Upper lobe of right lung (tissue), 1 donor: ENCODE data around the gene CDCP2. TPM values are rescaled to one million over a fixed set of nuclear protein-coding genes. Genes with fewer than 3 reads are reported as not detected.

ENCODE experiments used
- ATAC-seq: fragments of 200-7000 bp; cut with Tn5 transposase; one replicate; pipeline ENCODE4 v1.9.1; 2020; ENCODE audit warnings: mild to moderate bottlenecking, moderate library complexity
- DNase-seq: peaks from one replicate; pipeline ENCODE4 v3.0.0-alpha.2; 2020
- H3K27ac ChIP-seq: fragments of 200-600 bp; one replicate; pipeline ENCODE4 v1.8.0; 2022
- H3K27me3 ChIP-seq: fragments of 200-600 bp; one replicate; pipeline ENCODE4 v1.8.0; 2022; ENCODE audit warnings: mild to moderate bottlenecking
- H3K36me3 ChIP-seq: fragments of 200-600 bp; one replicate; pipeline ENCODE4 v1.8.0; 2022
- H3K4me1 ChIP-seq: fragments of 200-600 bp; one replicate; pipeline ENCODE4 v1.8.0; 2022
- H3K4me3 ChIP-seq: fragments of 200-600 bp; one replicate; pipeline ENCODE4 v1.8.0; 2022; ENCODE audit warnings: mild to moderate bottlenecking
- H3K9me3 ChIP-seq: fragments of 200-600 bp; one replicate; pipeline ENCODE4 v1.8.0; 2022
- intact Hi-C: fragments of 100-400 bp; cut with DNase I; formaldehyde crosslinking; loops from one replicate; pipeline ENCODE4 v1.11.0; 2022
- long read RNA-seq: library from polyadenylated mRNA; unstranded; transcript quantifications from one replicate; pipeline ENCODE4 v2.0.0, GENCODE V29; 2021
- total RNA-seq: library from RNA; stranded (reverse); fragmentation: NEBNext Ultra II Directional; extraction: Animal tissue kit (Norgen Biotek cat#: 25700); gene quantifications from one replicate; pipeline ENCODE4 v1.2.1, GENCODE V29; 2021
- TF ChIP-seq, protein P1 (sequence below): fragments of 200-600 bp; IDR thresholded peaks from one replicate; pipeline ENCODE4 v1.8.0; 2022; ENCODE audit warnings: antibody characterized with exemption
- donor health status: DM: no; HTN: yes; CAD: no; lungs with severe emphysema.

Gene CDCP2
- total RNA-seq = 0.35 TPM
- long read RNA-seq = 0 reads

DNA sequence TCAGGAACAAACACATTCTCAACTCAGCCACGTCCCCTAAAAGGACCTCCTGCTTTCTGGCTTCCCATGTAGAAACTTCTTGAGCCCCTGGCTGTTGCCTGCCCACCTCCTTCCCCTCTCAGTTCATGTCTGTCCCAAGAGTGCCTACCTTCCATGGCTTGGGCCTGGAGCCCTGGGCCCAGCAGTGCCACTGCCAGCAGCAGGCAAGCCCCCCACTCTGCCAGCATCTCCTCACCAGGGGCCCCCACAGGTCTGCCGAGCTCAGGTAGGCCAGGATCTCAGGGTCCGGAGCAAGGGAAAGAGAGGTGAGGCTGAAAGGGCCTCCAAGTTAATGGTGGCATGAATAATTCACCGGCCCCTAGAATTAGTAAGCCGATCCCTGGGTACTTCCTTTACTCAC lies at the start of gene CDCP2:
CDCP2 (minus strand) TSS at position 305 of the 400 bp plus-strand sequence; CDS start at position 227, 78 bp downstream.
- no peaks in the 10 kb centered on the region for H3K27me3 ChIP-seq
- no peak within 1 kb of the TSS for H3K27ac ChIP-seq
- intact Hi-C loops = no loop called here
- no peak for ATAC-seq
- DNase-seq = no peak
- H3K4me3 ChIP-seq = no peak within 1 kb of the TSS
- TF ChIP-seq, protein P1, sequence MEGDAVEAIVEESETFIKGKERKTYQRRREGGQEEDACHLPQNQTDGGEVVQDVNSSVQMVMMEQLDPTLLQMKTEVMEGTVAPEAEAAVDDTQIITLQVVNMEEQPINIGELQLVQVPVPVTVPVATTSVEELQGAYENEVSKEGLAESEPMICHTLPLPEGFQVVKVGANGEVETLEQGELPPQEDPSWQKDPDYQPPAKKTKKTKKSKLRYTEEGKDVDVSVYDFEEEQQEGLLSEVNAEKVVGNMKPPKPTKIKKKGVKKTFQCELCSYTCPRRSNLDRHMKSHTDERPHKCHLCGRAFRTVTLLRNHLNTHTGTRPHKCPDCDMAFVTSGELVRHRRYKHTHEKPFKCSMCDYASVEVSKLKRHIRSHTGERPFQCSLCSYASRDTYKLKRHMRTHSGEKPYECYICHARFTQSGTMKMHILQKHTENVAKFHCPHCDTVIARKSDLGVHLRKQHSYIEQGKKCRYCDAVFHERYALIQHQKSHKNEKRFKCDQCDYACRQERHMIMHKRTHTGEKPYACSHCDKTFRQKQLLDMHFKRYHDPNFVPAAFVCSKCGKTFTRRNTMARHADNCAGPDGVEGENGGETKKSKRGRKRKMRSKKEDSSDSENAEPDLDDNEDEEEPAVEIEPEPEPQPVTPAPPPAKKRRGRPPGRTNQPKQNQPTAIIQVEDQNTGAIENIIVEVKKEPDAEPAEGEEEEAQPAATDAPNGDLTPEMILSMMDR = no peak
- no peaks in the 10 kb centered on the region for H3K9me3 ChIP-seq
- no peaks in the 10 kb centered on the region for H3K36me3 ChIP-seq
- peaks cover 10% of the 10 kb centered on the region for H3K4me1 ChIP-seq

DNA sequence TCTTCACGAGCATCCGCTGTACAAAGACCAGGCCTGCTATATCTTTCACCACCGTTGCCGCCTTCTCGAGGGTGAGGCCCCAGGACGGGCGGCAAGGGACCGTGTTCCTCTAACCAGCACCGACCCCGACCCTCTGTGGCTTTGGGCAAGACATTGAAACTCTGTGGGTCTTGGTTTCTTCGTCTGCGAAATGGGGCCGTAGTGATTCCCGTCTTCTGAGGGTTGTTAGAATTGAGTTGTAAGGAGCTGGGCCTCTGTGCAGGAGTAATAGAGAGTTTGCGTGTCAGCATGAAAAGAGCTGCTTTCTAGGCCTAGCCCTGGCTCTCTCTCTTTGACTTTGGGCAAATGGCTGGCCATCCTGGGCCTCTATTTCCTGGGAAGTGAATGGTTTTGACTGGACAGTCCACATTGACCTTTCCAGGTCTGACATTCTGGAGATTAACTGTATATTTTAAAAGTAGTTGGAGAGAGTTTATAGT lies 47.8 kb upstream of the CDCP2 start:
- ATAC-seq (peak; percentile 9), DNase-seq (no peak)
- TF ChIP-seq, protein P1 = no peak
- no peaks in the 10 kb centered on the region for H3K9me3 ChIP-seq
- H3K27ac ChIP-seq = peak overlapping the region; percentile 79
- intact Hi-C loops = no loop called here
- H3K27me3 ChIP-seq = no peaks in the 10 kb centered on the region
- peaks cover 31% of the 10 kb centered on the region for H3K36me3 ChIP-seq
- H3K4me3 ChIP-seq = peak overlapping the region; percentile 86
- peaks cover 18% of the 10 kb centered on the region for H3K4me1 ChIP-seq

DNA sequence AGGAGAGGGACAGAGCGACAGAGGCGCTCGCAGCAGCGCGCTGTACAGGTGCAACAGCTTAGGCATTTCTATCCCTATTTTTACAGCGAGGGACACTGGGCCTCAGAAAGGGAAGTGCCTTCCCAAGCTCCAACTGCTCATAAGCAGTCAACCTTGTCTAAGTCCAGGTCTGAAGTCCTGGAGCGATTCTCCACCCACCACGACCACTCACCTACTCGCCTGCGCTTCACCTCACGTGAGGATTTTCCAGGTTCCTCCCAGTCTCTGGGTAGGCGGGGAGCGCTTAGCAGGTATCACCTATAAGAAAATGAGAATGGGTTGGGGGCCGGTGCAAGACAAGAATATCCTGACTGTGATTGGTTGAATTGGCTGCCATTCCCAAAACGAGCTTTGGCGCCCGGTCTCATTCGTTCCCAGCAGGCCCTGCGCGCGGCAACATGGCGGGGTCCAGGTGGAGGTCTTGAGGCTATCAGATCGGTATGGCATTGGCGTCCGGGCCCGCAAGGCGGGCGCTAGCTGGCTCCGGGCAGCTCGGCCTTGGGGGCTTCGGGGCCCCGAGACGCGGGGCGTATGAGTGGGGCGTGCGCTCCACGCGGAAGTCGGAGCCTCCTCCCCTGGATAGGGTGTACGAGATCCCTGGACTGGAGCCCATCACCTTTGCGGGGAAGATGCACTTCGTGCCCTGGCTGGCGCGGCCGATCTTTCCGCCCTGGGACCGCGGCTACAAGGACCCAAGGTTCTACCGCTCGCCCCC lies 47.1 kb upstream of the CDCP2 start, which contains the start of the genes CYB5RL and MRPL37:
CYB5RL (minus strand) TSS at position 266 of the 754 bp plus-strand sequence. CDS start 4,414 bp downstream, outside the sequence.
MRPL37 (plus strand) TSS at position 403 of the 754 bp plus-strand sequence; CDS start at position 480, 77 bp downstream.
- intact Hi-C loops = no loop called here
- no peaks in the 10 kb centered on the region for H3K27me3 ChIP-seq
- ATAC-seq (peak; percentile 99), DNase-seq (peak; percentile 93)
- TF ChIP-seq, protein P1 = no peak
- H3K36me3 ChIP-seq = peaks cover 31% of the 10 kb centered on the region
- H3K9me3 ChIP-seq = no peaks in the 10 kb centered on the region
- peaks cover 18% of the 10 kb centered on the region for H3K4me1 ChIP-seq
- peak within 1 kb of the TSS; percentile 79 for H3K27ac ChIP-seq
- peak within 1 kb of the TSS; percentile 86 for H3K4me3 ChIP-seq

DNA sequence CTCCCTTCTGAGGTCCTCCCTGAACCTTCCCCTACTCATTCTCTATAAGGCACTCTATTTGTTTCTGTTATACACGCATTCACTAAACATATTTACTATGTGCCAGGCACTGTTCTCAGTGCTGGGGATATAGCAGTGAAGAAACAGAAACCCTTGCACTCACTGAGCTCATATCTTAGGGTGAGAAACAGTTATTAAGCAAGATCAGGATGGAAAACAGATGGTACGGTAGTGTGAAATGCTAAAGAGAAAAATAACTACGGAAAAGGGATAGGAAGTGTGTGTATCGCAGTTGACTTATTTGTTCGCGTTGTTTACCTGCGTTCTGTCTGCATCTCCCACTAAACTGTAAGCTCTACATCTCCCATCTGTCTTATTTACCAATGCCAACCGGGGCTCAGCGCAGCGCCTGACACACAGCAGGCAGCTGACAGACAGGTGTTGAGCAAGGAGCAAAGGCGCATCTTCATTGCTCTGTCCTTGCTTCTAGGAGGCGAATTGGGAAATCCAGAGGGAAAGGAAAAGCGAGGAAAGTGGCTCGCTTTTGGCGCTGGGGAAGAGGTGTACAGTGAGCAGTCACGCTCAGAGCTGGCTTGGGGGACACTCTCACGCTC lies 46.5 kb upstream of the CDCP2 start:
- TF ChIP-seq, protein P1 = no peak
- Histone ChIP-seq H3K9me3 (no peaks in the 10 kb centered on the region), H3K4me1 (peaks cover 18% of the 10 kb centered on the region), H3K36me3 (peaks cover 31% of the 10 kb centered on the region), H3K4me3 (peak overlapping the region; percentile 86), H3K27ac (peak overlapping the region; percentile 79), H3K27me3 (no peaks in the 10 kb centered on the region)
- DNase-seq = no peak
- intact Hi-C loops = no loop called here
- ATAC-seq = no peak

DNA sequence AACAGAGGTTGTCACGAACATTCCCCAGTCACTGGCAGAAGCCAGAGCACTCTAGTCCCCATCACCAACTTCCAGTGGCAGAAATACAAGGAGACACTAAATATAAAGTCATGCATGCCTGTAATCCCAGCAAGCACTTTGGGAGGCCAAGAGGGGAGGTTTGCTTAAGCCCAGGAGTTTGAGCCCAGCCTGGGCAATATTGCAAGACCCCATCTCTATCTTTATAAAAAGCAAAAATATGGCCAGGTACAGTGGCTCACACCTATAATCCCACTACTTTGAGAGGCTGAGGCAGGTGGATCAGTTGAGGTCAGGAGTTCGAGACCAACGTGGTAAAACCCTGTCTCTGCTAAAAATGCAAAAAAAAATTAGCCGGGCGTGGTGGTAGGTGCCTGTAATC lies 40.7 kb upstream of the CDCP2 start:
- intact Hi-C loops = no loop called here
- no peaks in the 10 kb centered on the region for H3K9me3 ChIP-seq
- TF ChIP-seq, protein P1 = no peak

More for the DNA sequence above, 40.7 kb upstream of the CDCP2 start:
- Histone ChIP-seq H3K4me3 (no peak overlapping the region), H3K27ac (no peak overlapping the region), H3K27me3 (no peaks in the 10 kb centered on the region), H3K4me1 (no peaks in the 10 kb centered on the region), H3K36me3 (peaks cover 48% of the 10 kb centered on the region)
- no peak for ATAC-seq
- no peak for DNase-seq
